K562 (cell line): Measurements from ENCODE around the gene TRAF3. TPM values are rescaled to one million over a fixed set of nuclear protein-coding genes. Genes with fewer than 3 reads are reported as not detected.
A peak's percentile ranks its signal among the peaks of the same experiment; 100 is the strongest.

Source experiments
- MBD1 ChIP-seq: fragments of 250-450 bp; sonication (Bioruptor Pico); IDR thresholded peaks from 2 replicates; pipeline ENCODE4 v1.8.0; 2022; ENCODE audit warnings: inconsistent platforms
- MTA1 ChIP-seq: fragments of 450-650 bp; IDR thresholded peaks from 2 replicates; pipeline ENCODE4 v1.6.1; 2017; ENCODE audit warnings: borderline replicate concordance
- RAD21 ChIP-seq, 2 experiments: fragments of 250-450 bp in 1 of 2; fragments of 450-650 bp in 1 of 2; sonication (Bioruptor Pico) in 1 of 2; formaldehyde crosslinking in 1 of 2; IDR thresholded peaks in 1 of 2; conservative IDR thresholded peaks in 1 of 2; 2 replicates each; pipeline versions ENCODE4 v1.4.0 to v1.8.0; 2020 to 2022; ENCODE audit warnings: mild to moderate bottlenecking in 2 of 2, moderate library complexity in 1 of 2
- RFX1 ChIP-seq: fragments of 450-650 bp; IDR thresholded peaks from 2 replicates; pipeline ENCODE4 v1.6.1; 2016; ENCODE audit warnings: mild to moderate bottlenecking, moderate library complexity
- polyA plus RNA-seq, 8 experiments: library from polyadenylated mRNA; depleted of rRNA in 4 of 8; stranded (reverse) in 5 of 8; unstranded in 3 of 8; fragments of >200 nt; fragmentation: Nextera tagmentation in 2 of 8; fragmentation: Illumina TruSeq in 1 of 8; extraction: Ambion mirVana in 2 of 8; extraction: Trizol in 1 of 8; gene quantifications; 2 replicates each; pipeline versions ENCODE4 v1.2.1 to v1.2.3, GENCODE V29; 2011 to 2014; ENCODE audit warnings: inconsistent platforms in 1 of 8, missing spikeins in 1 of 8
- total RNA-seq, 7 experiments: library from RNA; depleted of rRNA in 6 of 7; stranded (reverse); fragments of >200 nt in 6 of 7; fragmentation: Illumina TruSeq in 2 of 7; extraction: Trizol in 2 of 7; gene quantifications; 2 replicates each; pipeline versions ENCODE4 v1.2.1 to v1.2.3, GENCODE V29; 2011 to 2021; ENCODE audit warnings: low replicate concordance in 1 of 7
- TF ChIP-seq, protein P1 (sequence below): sonication (generic); formaldehyde crosslinking; IDR thresholded peaks from 2 replicates; pipeline ENCODE4 v1.8.0; 2022; ENCODE audit warnings: mild to moderate bottlenecking, missing genetic modification reagents
- TF ChIP-seq, protein P2 (sequence below): fragments of 450-650 bp; conservative IDR thresholded peaks from 2 replicates; pipeline ENCODE4 v1.6.1; 2016; ENCODE audit warnings: missing genetic modification characterization, low read depth, mild to moderate bottlenecking, control low read depth, missing compliant biosample characterization

TRAF3 gene
- total and polyA plus RNA-seq, 9 of the 15 experiments (the other 6 are each of a cell fraction or from before 2014, with no cell fraction given) = 0.52 to 21.3 (median 9.9) TPM

- TF ChIP-seq MBD1 (CRISPR knock-in tag) (no peak), MTA1 (no peak), RAD21 (CRISPR knock-in tag; conservative IDR thresholded peaks at IDR 0.05 in 1 of 2, IDR thresholded peaks at IDR 0.05 in 1 of 2) (peak in 1 of 2 experiments; percentile 49; a peak in 2 of 4 replicates), RFX1 (no peak)
- TF ChIP-seq, protein P1, sequence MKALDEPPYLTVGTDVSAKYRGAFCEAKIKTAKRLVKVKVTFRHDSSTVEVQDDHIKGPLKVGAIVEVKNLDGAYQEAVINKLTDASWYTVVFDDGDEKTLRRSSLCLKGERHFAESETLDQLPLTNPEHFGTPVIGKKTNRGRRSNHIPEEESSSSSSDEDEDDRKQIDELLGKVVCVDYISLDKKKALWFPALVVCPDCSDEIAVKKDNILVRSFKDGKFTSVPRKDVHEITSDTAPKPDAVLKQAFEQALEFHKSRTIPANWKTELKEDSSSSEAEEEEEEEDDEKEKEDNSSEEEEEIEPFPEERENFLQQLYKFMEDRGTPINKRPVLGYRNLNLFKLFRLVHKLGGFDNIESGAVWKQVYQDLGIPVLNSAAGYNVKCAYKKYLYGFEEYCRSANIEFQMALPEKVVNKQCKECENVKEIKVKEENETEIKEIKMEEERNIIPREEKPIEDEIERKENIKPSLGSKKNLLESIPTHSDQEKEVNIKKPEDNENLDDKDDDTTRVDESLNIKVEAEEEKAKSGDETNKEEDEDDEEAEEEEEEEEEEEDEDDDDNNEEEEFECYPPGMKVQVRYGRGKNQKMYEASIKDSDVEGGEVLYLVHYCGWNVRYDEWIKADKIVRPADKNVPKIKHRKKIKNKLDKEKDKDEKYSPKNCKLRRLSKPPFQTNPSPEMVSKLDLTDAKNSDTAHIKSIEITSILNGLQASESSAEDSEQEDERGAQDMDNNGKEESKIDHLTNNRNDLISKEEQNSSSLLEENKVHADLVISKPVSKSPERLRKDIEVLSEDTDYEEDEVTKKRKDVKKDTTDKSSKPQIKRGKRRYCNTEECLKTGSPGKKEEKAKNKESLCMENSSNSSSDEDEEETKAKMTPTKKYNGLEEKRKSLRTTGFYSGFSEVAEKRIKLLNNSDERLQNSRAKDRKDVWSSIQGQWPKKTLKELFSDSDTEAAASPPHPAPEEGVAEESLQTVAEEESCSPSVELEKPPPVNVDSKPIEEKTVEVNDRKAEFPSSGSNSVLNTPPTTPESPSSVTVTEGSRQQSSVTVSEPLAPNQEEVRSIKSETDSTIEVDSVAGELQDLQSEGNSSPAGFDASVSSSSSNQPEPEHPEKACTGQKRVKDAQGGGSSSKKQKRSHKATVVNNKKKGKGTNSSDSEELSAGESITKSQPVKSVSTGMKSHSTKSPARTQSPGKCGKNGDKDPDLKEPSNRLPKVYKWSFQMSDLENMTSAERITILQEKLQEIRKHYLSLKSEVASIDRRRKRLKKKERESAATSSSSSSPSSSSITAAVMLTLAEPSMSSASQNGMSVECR (CRISPR knock-in tag) = no peak
- TF ChIP-seq, protein P2, sequence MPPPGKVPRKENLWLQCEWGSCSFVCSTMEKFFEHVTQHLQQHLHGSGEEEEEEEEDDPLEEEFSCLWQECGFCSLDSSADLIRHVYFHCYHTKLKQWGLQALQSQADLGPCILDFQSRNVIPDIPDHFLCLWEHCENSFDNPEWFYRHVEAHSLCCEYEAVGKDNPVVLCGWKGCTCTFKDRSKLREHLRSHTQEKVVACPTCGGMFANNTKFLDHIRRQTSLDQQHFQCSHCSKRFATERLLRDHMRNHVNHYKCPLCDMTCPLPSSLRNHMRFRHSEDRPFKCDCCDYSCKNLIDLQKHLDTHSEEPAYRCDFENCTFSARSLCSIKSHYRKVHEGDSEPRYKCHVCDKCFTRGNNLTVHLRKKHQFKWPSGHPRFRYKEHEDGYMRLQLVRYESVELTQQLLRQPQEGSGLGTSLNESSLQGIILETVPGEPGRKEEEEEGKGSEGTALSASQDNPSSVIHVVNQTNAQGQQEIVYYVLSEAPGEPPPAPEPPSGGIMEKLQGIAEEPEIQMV = no peak
Observed at GRCh38 chr14:102924632-102925588, 147.7 kb downstream of the TRAF3 start (continued).
